Measurements from ENCODE around the gene ATF6. TPM values are rescaled to one million over a fixed set of nuclear protein-coding genes. Genes with fewer than 3 reads are reported as not detected.

ATF6 gene
- total RNA-seq, 4 donors from 2014 or later = 26.1 to 35.4 (median 32.3) TPM

- 84 to 93% methylated on average over 3 of the region's 3 CpGs for WGBS, 2 donors
- Histone ChIP-seq H3K9me3 (no peaks in the 10 kb centered on the region), H3K27ac (no peak overlapping the region), H3K4me3 (no peak overlapping the region), H3K4me1 (peaks cover 0 to 39% (median 2%) of the 10 kb centered on the region in 4 donors), H3K36me3 (peaks cover 0 to 11% (median 0%) of the 10 kb centered on the region in 3 donors), H3K27me3 (no peaks in the 10 kb centered on the region)
- TF ChIP-seq POLR2A (IDR thresholded peaks at IDR 0.05) = no peak
- no peak for DNase-seq (ENCODE audit: low spot score in 2 of 2)
These were observed 179.4 kb downstream of the ATF6 start for GRCh38 chr1:161945306-161946060.

GRCh38 chr1:161946071-161946987 lies 180.2 kb downstream of the ATF6 start:
- H3K4me3 ChIP-seq = no peak overlapping the region
- WGBS, 2 donors = 72 to 80% methylated on average over 5 of the region's 5 CpGs
- TF ChIP-seq CTCF (IDR thresholded peaks at IDR 0.05) (no peak), POLR2A (IDR thresholded peaks at IDR 0.05) (no peak), EP300 (IDR thresholded peaks at IDR 0.05) (no peak)
- H3K9me3 ChIP-seq = no peaks in the 10 kb centered on the region
- peaks cover 0 to 34% (median 2%) of the 10 kb centered on the region in 4 donors for H3K4me1 ChIP-seq
- no peaks in the 10 kb centered on the region for H3K27me3 ChIP-seq
- no peak overlapping the region for H3K27ac ChIP-seq
- H3K36me3 ChIP-seq = peaks cover 0 to 11% (median 0%) of the 10 kb centered on the region in 3 donors
- DNase-seq (ENCODE audit: low spot score in 2 of 2) = no peak

GRCh38 chr1:161948435-161948834 lies 182.3 kb downstream of the ATF6 start:
- peaks cover 0 to 7% (median 0%) of the 10 kb centered on the region in 3 donors for H3K36me3 ChIP-seq

GRCh38 chr1:161949548-161949947 lies 183.4 kb downstream of the ATF6 start:
- WGBS, 2 donors = 77 to 80% methylated on average over 2 of the region's 2 CpGs
- Histone ChIP-seq H3K4me1 (peaks cover 0 to 46% (median 12%) of the 10 kb centered on the region in 4 donors), H3K27ac (no peak overlapping the region), H3K4me3 (no peak overlapping the region), H3K27me3 (no peaks in the 10 kb centered on the region), H3K9me3 (no peaks in the 10 kb centered on the region), H3K36me3 (peaks cover 0 to 2% (median 0%) of the 10 kb centered on the region in 3 donors)
- TF ChIP-seq POLR2A (IDR thresholded peaks at IDR 0.05) (no peak), CTCF (IDR thresholded peaks at IDR 0.05) (no peak), EP300 (IDR thresholded peaks at IDR 0.05) (no peak)
- DNase-seq (ENCODE audit: low spot score in 2 of 2) = no peak

More at GRCh38 chr1:161948435-161948834, 182.3 kb downstream of the ATF6 start:
- no peak for TF ChIP-seq POLR2A (IDR thresholded peaks at IDR 0.05)
- TF ChIP-seq EP300 (IDR thresholded peaks at IDR 0.05) = no peak
- no peak for TF ChIP-seq CTCF (IDR thresholded peaks at IDR 0.05)
- DNase-seq (ENCODE audit: low spot score in 2 of 2) = no peak
- Histone ChIP-seq H3K4me1 (peaks cover 0 to 35% (median 5%) of the 10 kb centered on the region in 4 donors), H3K27me3 (no peaks in the 10 kb centered on the region), H3K4me3 (no peak overlapping the region), H3K27ac (no peak overlapping the region), H3K9me3 (no peaks in the 10 kb centered on the region)
- 57 to 71% methylated on average over 4 of the region's 4 CpGs for WGBS, 2 donors

- Histone ChIP-seq H3K9me3 (no peaks in the 10 kb centered on the region), H3K36me3 (no peaks in the 10 kb centered on the region), H3K4me3 (no peak overlapping the region), H3K4me1 (peaks cover 0 to 49% (median 12%) of the 10 kb centered on the region in 4 donors), H3K27me3 (no peaks in the 10 kb centered on the region), H3K27ac (no peak overlapping the region)
- TF ChIP-seq POLR2A (IDR thresholded peaks at IDR 0.05) (no peak), EP300 (IDR thresholded peaks at IDR 0.05) (no peak), CTCF (IDR thresholded peaks at IDR 0.05) (no peak)
- no peak for DNase-seq (ENCODE audit: low spot score in 2 of 2)
- 88 to 92% methylated on average over 1 of the region's 1 CpG for WGBS, 2 donors
These were observed 184.3 kb downstream of the ATF6 start for GRCh38 chr1:161950377-161950776.
